Stimulated activated CD4-positive, alpha-beta T cell treated with anti-CD3 and anti-CD28 coated beads, Interleukin-1b, Interleukin-23, amount 100 ng/mL, for 24 hours (primary cell): ENCODE measurements around the gene HELZ.
"Not testable (repeated sequence)": the region's sequence is repeated elsewhere in the genome, so short reads cannot be mapped to it uniquely, and the experiment has no call there.

Experiments used
- DNase-seq, 4 experiments: peaks; one replicate each; pipeline ENCODE4 v3.0.0-alpha.2; 2020; ENCODE audit warnings: low read depth in 4 of 4, low spot score in 1 of 4

Gene HELZ

GRCh38 chr17:67245073-67245693 lies at the start of gene HELZ:
Gene HELZ (minus strand): TSS chr17:67245196. CDS start chr17:67218804, 26,392 bp downstream.
- peak in 2 of 4 experiments; percentile 53 to 66 for DNase-seq

- peak; percentile 21 to 52 (median 35) for DNase-seq
Measured at GRCh38 chr17:67293251-67294203, 48.5 kb upstream of the HELZ start.

- no peak for DNase-seq
Measured at GRCh38 chr17:67290711-67291291, 45.8 kb upstream of the HELZ start.

GRCh38 chr17:67290244-67290643 lies 45.2 kb upstream of the HELZ start:
- DNase-seq: no peak

- DNase-seq: no peak
Measured at GRCh38 chr17:67289181-67289876, 44.3 kb upstream of the HELZ start.

GRCh38 chr17:67286826-67287225 lies 41.8 kb upstream of the HELZ start:
- not testable (repeated sequence) for DNase-seq

GRCh38 chr17:67285360-67285759 lies 40.4 kb upstream of the HELZ start:
- no peak for DNase-seq

- DNase-seq: no peak
Measured at GRCh38 chr17:67283731-67284516, 38.9 kb upstream of the HELZ start.

GRCh38 chr17:67281743-67282142 lies 36.7 kb upstream of the HELZ start:
- no peak for DNase-seq

GRCh38 chr17:67281053-67281452 lies 36.1 kb upstream of the HELZ start:
- DNase-seq: no peak

GRCh38 chr17:67280279-67280678 lies 35.3 kb upstream of the HELZ start:
- DNase-seq: no peak

- DNase-seq: no peak
Measured at GRCh38 chr17:67279115-67279514, 34.1 kb upstream of the HELZ start.

GRCh38 chr17:67278363-67278762 lies 33.4 kb upstream of the HELZ start:
- DNase-seq: no peak

- DNase-seq: no peak
Measured at GRCh38 chr17:67276075-67276474, 31.1 kb upstream of the HELZ start.

- DNase-seq: no peak
Measured at GRCh38 chr17:67274466-67274865, 29.5 kb upstream of the HELZ start.

- DNase-seq: no peak
Measured at GRCh38 chr17:67273900-67274299, 28.9 kb upstream of the HELZ start.

GRCh38 chr17:67272312-67273047 lies 27.5 kb upstream of the HELZ start:
- no peak for DNase-seq

- DNase-seq: not testable (repeated sequence)
Measured at GRCh38 chr17:67271187-67271586, 26.2 kb upstream of the HELZ start.

- no peak for DNase-seq
Measured at GRCh38 chr17:67270416-67270815, 25.4 kb upstream of the HELZ start.

- no peak for DNase-seq
Measured at GRCh38 chr17:67266496-67266895, 21.5 kb upstream of the HELZ start.
